NCI-H2081 treated with DMSO at 0.1 percent for 48 hours (cell line): ENCODE data around the gene CCDC141.

Experiments used
- DNase-seq: peaks from one replicate; lab custom pipeline; 2025; lab: John Stamatoyannopoulos, UW

CCDC141 gene

GRCh38 chr2:178865146-178865936 is 184.6 kb downstream of the CCDC141 start:
- peak; percentile 29 for DNase-seq

- DNase-seq, result no peak
These were observed 185.9 kb downstream of the CCDC141 start for GRCh38 chr2:178863856-178864620.

GRCh38 chr2:178863130-178863855 is 186.6 kb downstream of the CCDC141 start:
- no peak for DNase-seq

- DNase-seq, result no peak
These were observed 189.4 kb downstream of the CCDC141 start for GRCh38 chr2:178860551-178860950.

GRCh38 chr2:178859730-178860129 is 190.2 kb downstream of the CCDC141 start:
- DNase-seq, result no peak

GRCh38 chr2:178858896-178859625 is 190.9 kb downstream of the CCDC141 start:
- DNase-seq, result no peak

- DNase-seq, result no peak
These were observed 194.8 kb downstream of the CCDC141 start for GRCh38 chr2:178855151-178855550.

- no peak for DNase-seq
These were observed 201.6 kb downstream of the CCDC141 start for GRCh38 chr2:178848335-178848734.

- DNase-seq, result no peak
These were observed 203.5 kb downstream of the CCDC141 start for GRCh38 chr2:178846458-178846802.

GRCh38 chr2:178845566-178846457 is 204.1 kb downstream of the CCDC141 start:
- peak; percentile 19 for DNase-seq

- DNase-seq, result no peak
These were observed 205.2 kb downstream of the CCDC141 start for GRCh38 chr2:178844701-178845100.

GRCh38 chr2:178844269-178844668 is 205.7 kb downstream of the CCDC141 start:
- DNase-seq, result no peak

- no peak for DNase-seq
These were observed 206.2 kb downstream of the CCDC141 start for GRCh38 chr2:178843697-178844096.

- no peak for DNase-seq
These were observed 213.1 kb downstream of the CCDC141 start for GRCh38 chr2:178836807-178837206.

GRCh38 chr2:178834086-178834485 is 215.9 kb downstream of the CCDC141 start:
- no peak for DNase-seq

- DNase-seq, result no peak
These were observed 216.6 kb downstream of the CCDC141 start for GRCh38 chr2:178833382-178833781.

GRCh38 chr2:178830451-178830850 is 219.5 kb downstream of the CCDC141 start:
- no peak for DNase-seq

GRCh38 chr2:178829981-178830380 is 220.0 kb downstream of the CCDC141 start:
- DNase-seq, result no peak

- DNase-seq, result no peak
These were observed 220.5 kb downstream of the CCDC141 start for GRCh38 chr2:178829299-178829960.

- no peak for DNase-seq
These were observed 221.5 kb downstream of the CCDC141 start for GRCh38 chr2:178828486-178828881.
